ENCODE results near the gene REPIN1. TPM values are rescaled to one million over a fixed set of nuclear protein-coding genes. Genes with fewer than 3 reads are reported as not detected.

REPIN1 gene
- total and polyA plus RNA-seq, 9 of the 15 experiments (the other 6 are each of a cell fraction or from before 2014, with no cell fraction given): 8.1 to 283 (median 94.3) TPM

DNA sequence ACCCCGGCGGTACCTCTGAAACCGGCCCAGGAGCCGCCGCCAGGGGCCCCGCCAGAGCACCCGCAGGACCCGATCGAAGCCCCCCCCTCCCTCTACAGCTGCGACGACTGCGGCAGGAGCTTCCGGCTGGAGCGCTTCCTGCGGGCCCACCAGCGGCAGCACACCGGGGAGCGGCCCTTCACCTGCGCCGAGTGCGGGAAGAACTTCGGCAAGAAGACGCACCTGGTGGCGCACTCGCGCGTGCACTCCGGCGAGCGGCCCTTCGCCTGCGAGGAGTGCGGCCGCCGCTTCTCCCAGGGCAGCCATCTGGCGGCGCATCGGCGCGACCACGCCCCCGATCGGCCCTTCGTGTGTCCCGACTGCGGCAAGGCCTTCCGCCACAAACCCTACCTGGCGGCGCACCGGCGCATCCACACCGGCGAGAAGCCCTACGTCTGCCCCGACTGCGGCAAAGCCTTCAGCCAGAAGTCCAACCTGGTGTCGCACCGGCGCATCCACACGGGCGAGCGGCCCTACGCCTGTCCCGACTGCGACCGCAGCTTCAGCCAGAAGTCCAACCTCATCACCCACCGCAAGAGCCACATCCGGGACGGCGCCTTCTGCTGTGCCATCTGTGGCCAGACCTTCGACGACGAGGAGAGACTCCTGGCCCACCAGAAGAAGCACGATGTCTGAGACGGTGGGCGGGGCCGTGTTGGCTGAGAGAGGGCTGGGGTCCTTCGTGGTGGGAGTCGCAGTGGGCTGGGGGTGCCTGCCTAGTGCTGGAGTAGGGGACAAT, 3.8 kb downstream of the REPIN1 start:
- Histone ChIP-seq H3K9me3 (replicated peaks; ENCODE audit: control insufficient read depth, insufficient read depth, low read depth, low read length) (no peaks in the 10 kb centered on the region), H3K4me1 (replicated peaks in 1 of 2; ENCODE audit: control insufficient read depth in 2 of 2, insufficient read depth in 2 of 2, low read length in 2 of 2) (peaks cover 50 to 60% of the 10 kb centered on the region in 2 experiments), H3K27me3 (ENCODE audit: control insufficient read depth in 2 of 2, insufficient read depth in 2 of 2, low read length in 2 of 2) (no peaks in the 10 kb centered on the region), H3K27ac (ENCODE audit: extremely low read depth, low read depth, low read length) (no peak overlapping the region), H3K9ac (ENCODE audit: insufficient read depth in 1 of 2, low read depth in 2 of 2, low read length in 2 of 2) (peak overlapping the region in 1 of 2 experiments; percentile 86; a peak in 2 of 4 replicates), H3K4me2 (ENCODE audit: insufficient read depth, low read length) (no peak overlapping the region), H3K79me2 (ENCODE audit: control insufficient read depth, insufficient read depth, low read length) (peaks cover 66% of the 10 kb centered on the region), H3K4me3 (no peak overlapping the region), H2AFZ (ENCODE audit: low read depth, low read length) (no peak overlapping the region), H3K9me1 (ENCODE audit: control insufficient read depth, insufficient read depth, low read length) (no peaks in the 10 kb centered on the region), H4K20me1 (replicated peaks; ENCODE audit: control insufficient read depth, insufficient read depth, low read length) (no peaks in the 10 kb centered on the region; the same call in 1 of the 2 replicates), H3K36me3 (ENCODE audit: control insufficient read depth, insufficient read depth, low read length) (peaks cover 66% of the 10 kb centered on the region)
- WGBS (ENCODE audit: insufficient coverage, low coverage, missing lambda C conversion rate): 96% methylated on average over 59 of the region's 79 CpGs
- intact Hi-C loops (cut with micrococcal nuclease) (no loop called here), in situ Hi-C loops (cut with MboI) (no loop called here)
- no TSS peak for BruUV-seq (replicated peaks)
- POLR2A ChIA-PET: interaction anchor here (0.5 to 0.9 kb wide), 2 partner anchors 22 to 30 kb away, joined by 3 read pairs; no protein-coding TSS in a partner anchor
- CTCF ChIA-PET (ENCODE audit: low intra/inter-chr PET ratio): no interaction called here
- no peak for DNase-seq (ENCODE audit: extremely low read depth in 1 of 4, low spot score in 3 of 4)
- FAIRE-seq: no peak
- ATAC-seq: no peak
- TF ChIP-seq FIP1L1 (IDR thresholded peaks at IDR 0.05; ENCODE audit: low read depth, low read length, poor library complexity, severe bottlenecking) (peak; percentile 66), RFX1 (IDR thresholded peaks at IDR 0.05) (no peak), POLR2B (IDR thresholded peaks at IDR 0.05; ENCODE audit: low read depth, partially characterized antibody) (peak; percentile 11), ATF1 (CRISPR knock-in tag; IDR thresholded peaks at IDR 0.05) (no peak), ATF1 (tag; IDR thresholded peaks at IDR 0.05) (no peak), PHF21A (IDR thresholded peaks at IDR 0.05; ENCODE audit: borderline replicate concordance, low read depth) (no peak), PCBP1 (IDR thresholded peaks at IDR 0.05; ENCODE audit: low read depth, low read length, poor library complexity, severe bottlenecking) (no peak), TAL1 (IDR thresholded peaks at IDR 0.05) (no peak), NCOA1 (IDR thresholded peaks at IDR 0.05; ENCODE audit: low read depth) (no peak), RBBP5 (IDR thresholded peaks at IDR 0.05; ENCODE audit: borderline replicate concordance, insufficient read depth, low read length, poor library complexity, severe bottlenecking) (no peak), RHOXF2B (CRISPR knock-in tag; conservative IDR thresholded peaks at IDR 0.05) (no peak), TEAD4 (IDR thresholded peaks at IDR 0.05; ENCODE audit: low read length) (no peak), TEAD4 (CRISPR knock-in tag; IDR thresholded peaks at IDR 0.05; ENCODE audit: borderline replicate concordance) (no peak), SMARCE1 (IDR thresholded peaks at IDR 0.05) (no peak), CCNT2 (IDR thresholded peaks at IDR 0.05; ENCODE audit: borderline replicate concordance, extremely low read depth, insufficient read length, low read depth, low read length) (peak; percentile 20), ZBED1 (IDR thresholded peaks at IDR 0.05) (no peak), ZC3H4 (CRISPR knock-in tag; IDR thresholded peaks at IDR 0.05; ENCODE audit: borderline replicate concordance) (peak; percentile 82; the same call in 1 of the 2 replicates), BCOR (IDR thresholded peaks at IDR 0.05) (no peak)
- TF ChIP-seq, protein P1, sequence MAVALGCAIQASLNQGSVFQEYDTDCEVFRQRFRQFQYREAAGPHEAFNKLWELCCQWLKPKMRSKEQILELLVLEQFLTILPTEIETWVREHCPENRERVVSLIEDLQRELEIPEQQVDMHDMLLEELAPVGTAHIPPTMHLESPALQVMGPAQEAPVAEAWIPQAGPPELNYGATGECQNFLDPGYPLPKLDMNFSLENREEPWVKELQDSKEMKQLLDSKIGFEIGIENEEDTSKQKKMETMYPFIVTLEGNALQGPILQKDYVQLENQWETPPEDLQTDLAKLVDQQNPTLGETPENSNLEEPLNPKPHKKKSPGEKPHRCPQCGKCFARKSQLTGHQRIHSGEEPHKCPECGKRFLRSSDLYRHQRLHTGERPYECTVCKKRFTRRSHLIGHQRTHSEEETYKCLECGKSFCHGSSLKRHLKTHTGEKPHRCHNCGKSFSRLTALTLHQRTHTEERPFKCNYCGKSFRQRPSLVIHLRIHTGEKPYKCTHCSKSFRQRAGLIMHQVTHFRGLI (CRISPR knock-in tag; IDR thresholded peaks at IDR 0.05): no peak
- TF ChIP-seq, protein P2, sequence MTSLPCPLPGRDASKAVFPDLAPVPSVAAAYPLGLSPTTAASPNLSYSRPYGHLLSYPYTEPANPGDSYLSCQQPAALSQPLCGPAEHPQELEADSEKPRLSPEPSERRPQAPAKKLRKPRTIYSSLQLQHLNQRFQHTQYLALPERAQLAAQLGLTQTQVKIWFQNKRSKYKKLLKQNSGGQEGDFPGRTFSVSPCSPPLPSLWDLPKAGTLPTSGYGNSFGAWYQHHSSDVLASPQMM (CRISPR knock-in tag; IDR thresholded peaks at IDR 0.05): no peak
- TF ChIP-seq, protein P3, sequence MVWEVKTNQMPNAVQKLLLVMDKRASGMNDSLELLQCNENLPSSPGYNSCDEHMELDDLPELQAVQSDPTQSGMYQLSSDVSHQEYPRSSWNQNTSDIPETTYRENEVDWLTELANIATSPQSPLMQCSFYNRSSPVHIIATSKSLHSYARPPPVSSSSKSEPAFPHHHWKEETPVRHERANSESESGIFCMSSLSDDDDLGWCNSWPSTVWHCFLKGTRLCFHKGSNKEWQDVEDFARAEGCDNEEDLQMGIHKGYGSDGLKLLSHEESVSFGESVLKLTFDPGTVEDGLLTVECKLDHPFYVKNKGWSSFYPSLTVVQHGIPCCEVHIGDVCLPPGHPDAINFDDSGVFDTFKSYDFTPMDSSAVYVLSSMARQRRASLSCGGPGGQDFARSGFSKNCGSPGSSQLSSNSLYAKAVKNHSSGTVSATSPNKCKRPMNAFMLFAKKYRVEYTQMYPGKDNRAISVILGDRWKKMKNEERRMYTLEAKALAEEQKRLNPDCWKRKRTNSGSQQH (CRISPR knock-in tag; IDR thresholded peaks at IDR 0.05): no peak

Measured in K562 (cell line).